Activated T-cell treated with anti-CD3 and anti-CD28 coated beads for 4 hours (primary cell): ENCODE results near the gene ZNF511.
A peak's percentile ranks its signal among the peaks of the same experiment; 100 is the strongest.
"Not testable (repeated sequence)": the region's sequence is repeated elsewhere in the genome, so short reads cannot be mapped to it uniquely, and the experiment has no call there.

Experiments
- DNase-seq: peaks from one replicate; pipeline ENCODE4 v3.0.0-alpha.2; 2020

ZNF511 gene

GRCh38 chr10:133316732-133317131 is 8.0 kb downstream of the ZNF511 start:
- no peak for DNase-seq

GRCh38 chr10:133318494-133319127 is 9.9 kb downstream of the ZNF511 start:
- peak; percentile 36 for DNase-seq

- DNase-seq, result not testable (repeated sequence)
Observed at GRCh38 chr10:133320852-133321422, 12.2 kb downstream of the ZNF511 start.

GRCh38 chr10:133322064-133322709 is 13.5 kb downstream of the ZNF511 start:
- not testable (repeated sequence) for DNase-seq

DNA sequence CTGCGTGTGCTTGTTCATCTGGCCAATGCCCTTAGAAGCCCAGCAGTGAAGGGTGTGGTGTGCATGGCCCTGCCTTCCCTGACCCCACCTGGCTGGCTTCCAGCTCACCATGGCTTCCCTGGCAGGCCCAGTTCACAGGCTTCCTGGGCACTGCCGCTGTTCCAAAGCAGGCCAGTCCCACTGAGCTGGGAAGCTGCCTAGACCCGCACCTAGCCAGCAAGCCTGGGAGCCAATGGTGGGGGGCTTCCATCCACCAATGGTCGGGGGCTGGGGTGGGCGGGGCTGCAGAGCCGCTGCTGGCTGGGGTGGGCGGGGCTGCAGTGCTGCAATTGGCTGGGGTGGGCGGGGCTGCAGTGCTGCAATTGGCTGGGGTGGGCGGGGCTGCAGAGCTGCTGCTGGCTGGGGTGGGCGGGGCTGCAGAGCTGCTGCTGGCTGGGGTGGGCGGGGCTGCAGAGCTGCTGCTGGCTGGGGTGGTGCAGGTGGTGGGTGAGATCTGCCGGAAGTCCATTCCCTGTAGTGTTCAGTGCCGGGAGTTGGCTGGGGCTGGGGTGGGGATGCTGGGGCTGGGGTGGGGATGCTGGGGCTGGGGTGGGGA is 15.6 kb downstream of the ZNF511 start:
- peak; percentile 40 for DNase-seq

- no peak for DNase-seq
Observed at GRCh38 chr10:133324857-133325260, 16.1 kb downstream of the ZNF511 start.

DNA sequence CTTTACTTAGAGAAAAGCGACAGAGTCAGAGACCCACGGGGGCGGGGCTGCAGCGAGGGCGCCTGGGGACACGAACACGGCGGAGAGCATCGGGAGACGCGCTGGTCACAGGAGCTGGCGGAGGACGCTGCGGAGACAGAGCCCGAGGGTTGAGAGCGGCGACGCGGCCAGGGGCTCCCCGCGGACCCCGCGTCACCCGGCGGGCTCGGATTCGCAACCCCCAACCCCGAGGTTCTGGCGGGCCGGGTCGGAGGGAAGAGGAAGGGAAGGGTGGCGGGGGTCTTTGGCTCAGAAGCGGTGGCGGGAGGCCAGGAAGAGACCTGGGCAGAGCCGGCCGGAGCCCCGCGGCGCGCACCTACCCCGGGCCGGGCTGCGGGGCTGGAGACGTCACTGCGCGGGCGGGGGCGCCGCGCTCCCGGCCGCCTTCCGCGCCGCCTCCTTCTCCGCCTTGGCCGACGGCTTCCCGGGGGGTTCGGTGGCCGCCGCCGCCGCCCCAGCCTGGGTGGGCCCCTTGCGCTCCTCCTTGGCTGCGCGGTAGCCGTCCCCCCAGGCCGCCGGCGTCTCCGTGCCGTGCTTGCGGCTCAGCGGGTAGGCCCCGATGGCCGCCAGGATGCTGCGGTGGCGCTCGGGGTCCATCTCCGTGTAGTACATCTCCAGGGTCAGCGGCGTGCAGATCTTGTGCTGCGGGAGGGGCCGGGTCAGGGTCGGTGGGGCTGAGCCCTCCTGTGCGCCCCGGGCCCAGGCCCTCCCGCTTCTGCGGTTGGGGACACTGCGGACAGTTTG is 16.9 kb downstream of the ZNF511 start:
- no peak for DNase-seq

DNA sequence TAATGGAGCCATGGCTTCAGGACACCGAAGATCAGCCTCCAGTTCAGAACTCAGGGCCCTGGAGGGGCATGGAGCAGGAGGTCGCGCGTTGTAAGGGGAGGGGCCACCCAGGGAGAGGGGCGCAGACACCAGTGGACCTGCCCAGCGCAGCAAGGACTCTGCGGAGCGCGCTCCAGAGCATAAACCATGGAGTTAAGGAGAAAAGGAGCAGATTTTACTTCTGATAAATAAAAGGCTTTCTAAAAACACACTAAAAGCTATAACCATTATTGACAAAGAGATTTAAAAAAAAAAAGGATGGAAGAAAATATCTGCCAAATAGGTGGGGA is 17.5 kb downstream of the ZNF511 start:
- DNase-seq, result no peak

- DNase-seq, result no peak
Observed at GRCh38 chr10:133326745-133327650, 18.3 kb downstream of the ZNF511 start.

DNA sequence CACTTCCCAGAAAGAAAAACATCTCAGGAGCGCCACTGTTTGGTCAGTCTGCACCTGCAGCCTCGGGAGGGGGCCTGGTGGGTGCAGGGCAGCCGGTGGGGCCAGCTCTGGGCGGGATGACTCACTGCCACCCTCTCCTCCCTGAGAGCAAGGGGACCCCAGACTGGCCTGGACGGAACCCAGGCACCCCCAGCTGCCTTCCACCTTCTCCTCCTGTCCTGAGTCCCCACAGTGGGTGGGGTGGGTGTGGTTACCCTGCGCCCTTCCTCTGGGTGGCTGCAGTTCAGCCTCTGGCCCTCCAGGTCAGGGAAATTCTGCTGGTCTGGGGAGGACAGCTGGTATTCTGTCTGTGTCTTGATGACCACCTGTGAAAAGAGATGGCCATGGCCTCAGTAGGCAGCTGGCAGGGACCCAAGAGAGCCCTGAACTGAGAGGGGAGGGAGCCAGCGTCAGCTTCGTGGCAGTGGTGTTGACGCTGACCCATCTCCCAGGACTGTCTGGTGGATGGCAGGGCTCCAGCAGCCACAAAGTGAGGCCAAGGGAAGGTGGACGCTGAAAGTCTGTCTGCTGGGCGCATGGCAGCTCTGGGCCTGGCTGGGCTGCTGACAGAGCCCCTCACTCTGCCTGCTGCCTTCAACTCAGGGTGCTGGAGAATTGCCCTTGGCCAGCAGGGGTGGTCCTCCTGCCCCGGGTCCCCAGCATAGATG is 19.1 kb downstream of the ZNF511 start:
- no peak for DNase-seq

GRCh38 chr10:133328358-133329343 is 19.9 kb downstream of the ZNF511 start:
- DNase-seq, result no peak

DNA sequence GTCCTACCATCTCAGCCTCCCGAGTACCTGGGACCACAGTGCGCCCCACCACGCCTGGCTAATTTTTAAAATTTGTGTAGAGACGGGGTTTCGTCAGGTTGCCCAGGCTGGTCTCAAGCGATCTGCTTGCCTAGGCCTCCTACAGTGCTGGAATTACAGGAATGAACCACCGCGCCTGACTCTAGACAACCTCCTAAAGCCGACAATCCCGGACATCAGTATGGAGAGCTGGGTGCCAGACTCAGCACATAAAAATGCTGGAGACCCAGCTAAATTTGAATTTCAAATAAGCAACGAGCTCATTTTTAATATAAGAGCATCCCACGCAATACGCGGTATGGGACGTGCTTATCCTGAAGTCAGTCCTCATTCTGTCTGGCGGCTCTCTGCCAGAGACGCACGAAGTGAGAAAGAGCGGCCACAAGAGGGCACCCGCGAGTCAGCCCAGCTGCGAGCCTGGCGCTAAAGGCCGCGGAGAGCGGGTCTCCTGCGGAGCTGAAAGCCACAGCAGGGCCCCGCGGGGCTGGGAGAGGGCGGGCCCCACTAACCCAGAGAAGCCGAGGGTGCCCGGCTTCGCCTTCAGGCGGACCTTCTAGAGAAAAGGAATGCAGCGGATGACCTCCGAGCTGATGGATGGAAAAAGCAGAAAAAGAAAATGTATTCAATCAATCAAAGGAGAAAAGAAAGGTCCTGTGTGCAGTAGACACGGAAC is 20.9 kb downstream of the ZNF511 start:
- peak; percentile 79 for DNase-seq

GRCh38 chr10:133332936-133333699 is 24.4 kb downstream of the ZNF511 start:
- no peak for DNase-seq

- DNase-seq, result peak; percentile 32
Observed at GRCh38 chr10:133334503-133335245, 26.0 kb downstream of the ZNF511 start.

GRCh38 chr10:133335246-133336117 is 26.8 kb downstream of the ZNF511 start:
- peak; percentile 76 for DNase-seq

GRCh38 chr10:133336118-133336576 is 27.4 kb downstream of the ZNF511 start:
- no peak for DNase-seq
